Common myeloid progenitor, CD34-positive (primary cell): ENCODE measurements around the gene TNIK.
A peak's percentile ranks its signal among the peaks of the same experiment; 100 is the strongest.

Source experiments
- CTCF ChIA-PET: fragments of 350-600 bp; sonication (Branson Sonifier 250); formaldehyde crosslinking; loops from one replicate; lab custom pipeline; 2021; ENCODE audit warnings: antibody characterized with exemption; lab: Charles Lee
- POLR2A ChIA-PET: fragments of 350-600 bp; sonication (Branson Sonifier 250); formaldehyde crosslinking; loops from one replicate; lab custom pipeline; 2021; ENCODE audit warnings: antibody characterized with exemption; lab: Charles Lee
- DNase-seq, 3 donors: peaks; one replicate each; pipeline versions ENCODE4 v3.0.0 to v3.0.0-alpha.2; 2013
- H3K27ac ChIP-seq, 2 experiments: 1 replicate in 1 of 2; 2 replicates in 1 of 2; pipeline ENCODE4 v1.7.0; 2013; ENCODE audit warnings: inconsistent platforms in 2 of 2, low read length in 2 of 2, mild to moderate bottlenecking in 2 of 2, low read depth in 1 of 2, moderate library complexity in 1 of 2; ENCODE audit not compliant: severe bottlenecking in 2 of 2, insufficient read depth in 1 of 2, poor library complexity in 1 of 2
- H3K27me3 ChIP-seq, 5 experiments: replicated peaks in 2 of 5; 1 replicate in 3 of 5; 2 replicates in 2 of 5; pipeline versions ENCODE4 v1.6.1 to v1.7.0; 2013; ENCODE audit warnings: low read length in 4 of 5, mild to moderate bottlenecking in 2 of 5, moderate library complexity in 2 of 5, inconsistent platforms in 1 of 5; ENCODE audit not compliant: insufficient read depth in 5 of 5, control insufficient read depth in 4 of 5
- H3K36me3 ChIP-seq, 4 experiments: 1 replicate in 2 of 4; 2 replicates in 2 of 4; pipeline versions ENCODE4 v1.6.1 to v1.7.0; 2013; ENCODE audit warnings: low read length in 3 of 4, control low read depth in 1 of 4, mild to moderate bottlenecking in 1 of 4; ENCODE audit not compliant: control insufficient read depth in 4 of 4, insufficient read depth in 4 of 4
- H3K4me1 ChIP-seq, 4 experiments: 1 replicate in 3 of 4; 2 replicates in 1 of 4; pipeline versions ENCODE4 v1.6.1 to v1.7.1; 2013; ENCODE audit warnings: low read length in 3 of 4, mild to moderate bottlenecking in 3 of 4, control low read depth in 1 of 4, inconsistent platforms in 1 of 4, moderate library complexity in 1 of 4; ENCODE audit not compliant: control insufficient read depth in 4 of 4, insufficient read depth in 4 of 4; ENCODE audit errors: control extremely low read depth in 1 of 4
- H3K4me3 ChIP-seq, 7 experiments: 1 replicate in 4 of 7; 2 replicates in 3 of 7; pipeline versions ENCODE4 v1.5.1 to v1.7.0; 2013; ENCODE audit warnings: mild to moderate bottlenecking in 7 of 7, low read length in 6 of 7, moderate library complexity in 6 of 7, inconsistent platforms in 2 of 7, low read depth in 2 of 7, control low read depth in 1 of 7; ENCODE audit not compliant: insufficient read depth in 4 of 7, control insufficient read depth in 1 of 7; ENCODE audit errors: extremely low read depth in 1 of 7
- H3K9me3 ChIP-seq, 5 experiments: 1 replicate in 4 of 5; 2 replicates in 1 of 5; pipeline versions ENCODE4 v1.6.1 to v1.7.1; 2013; ENCODE audit warnings: low read length in 4 of 5, mild to moderate bottlenecking in 2 of 5, inconsistent platforms in 1 of 5, low read depth in 1 of 5, moderate library complexity in 1 of 5; ENCODE audit not compliant: control insufficient read depth in 4 of 5, insufficient read depth in 2 of 5; ENCODE audit errors: control extremely low read depth in 1 of 5
- WGBS: methylation state at CpG from one replicate; pipeline ENCODE4 v1.1.5; 2013; ENCODE audit not compliant: insufficient coverage; 5-methylcytosine and 5-hydroxymethylcytosine counted together

Gene TNIK

DNA sequence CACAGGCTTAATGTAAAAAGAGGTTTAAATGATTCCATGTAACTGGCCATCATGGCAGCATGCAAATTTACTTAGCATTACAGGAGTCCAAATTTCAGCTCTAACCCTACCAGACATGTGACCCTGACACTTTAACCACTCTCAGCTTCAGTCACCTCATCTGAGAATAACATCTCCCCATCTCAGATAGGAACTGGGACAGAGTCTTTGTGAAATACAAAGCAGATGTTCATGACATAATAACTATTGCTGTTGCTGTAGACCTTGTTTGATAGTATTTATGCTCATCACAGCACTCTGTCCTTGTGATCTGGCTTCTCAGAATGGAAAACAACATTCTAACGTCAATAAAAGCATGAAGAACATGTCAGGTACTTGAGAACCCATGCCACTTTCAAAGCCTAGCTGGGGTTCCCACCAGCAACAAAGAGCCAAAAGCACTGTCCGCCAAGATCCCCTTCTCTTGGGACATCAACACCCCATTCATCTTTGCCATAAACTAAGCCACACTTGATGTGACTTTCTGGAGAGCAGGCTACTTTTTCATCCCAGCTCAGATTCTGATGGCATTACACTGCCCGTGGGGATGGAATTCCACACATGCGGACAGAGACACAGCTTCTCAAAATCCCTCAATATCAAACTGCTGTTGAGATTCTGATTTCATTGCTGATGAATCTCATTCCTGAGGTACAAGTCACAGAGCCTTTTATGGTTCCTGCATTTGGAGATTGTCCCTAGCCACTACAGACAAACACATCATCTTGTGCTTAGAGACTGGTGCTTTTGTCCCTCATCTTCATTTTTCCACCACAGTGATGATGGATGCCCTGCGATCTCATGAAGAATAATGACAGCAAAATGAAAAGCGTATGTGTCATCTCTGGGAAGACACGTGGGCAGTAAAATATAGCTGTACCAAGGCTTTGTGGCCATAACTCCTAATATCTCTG lies 202.7 kb downstream of the TNIK start:
- DNase-seq, result no peak
- Histone ChIP-seq H3K27ac (no peak overlapping the region), H3K4me1 (peaks cover 4 to 38% (median 17%) of the 10 kb centered on the region in 4 experiments), H3K9me3 (no peaks in the 10 kb centered on the region), H3K4me3 (no peak overlapping the region), H3K27me3 (no peaks in the 10 kb centered on the region), H3K36me3 (no peaks in the 10 kb centered on the region)
- ChIA-PET CTCF (no interaction called here), POLR2A (interaction anchor here (0.6 kb wide), 1 partner anchor 38 kb away, joined by 3 read pairs; no protein-coding TSS in a partner anchor)
- 100% methylated on average over 5 of the region's 7 CpGs for WGBS

DNA sequence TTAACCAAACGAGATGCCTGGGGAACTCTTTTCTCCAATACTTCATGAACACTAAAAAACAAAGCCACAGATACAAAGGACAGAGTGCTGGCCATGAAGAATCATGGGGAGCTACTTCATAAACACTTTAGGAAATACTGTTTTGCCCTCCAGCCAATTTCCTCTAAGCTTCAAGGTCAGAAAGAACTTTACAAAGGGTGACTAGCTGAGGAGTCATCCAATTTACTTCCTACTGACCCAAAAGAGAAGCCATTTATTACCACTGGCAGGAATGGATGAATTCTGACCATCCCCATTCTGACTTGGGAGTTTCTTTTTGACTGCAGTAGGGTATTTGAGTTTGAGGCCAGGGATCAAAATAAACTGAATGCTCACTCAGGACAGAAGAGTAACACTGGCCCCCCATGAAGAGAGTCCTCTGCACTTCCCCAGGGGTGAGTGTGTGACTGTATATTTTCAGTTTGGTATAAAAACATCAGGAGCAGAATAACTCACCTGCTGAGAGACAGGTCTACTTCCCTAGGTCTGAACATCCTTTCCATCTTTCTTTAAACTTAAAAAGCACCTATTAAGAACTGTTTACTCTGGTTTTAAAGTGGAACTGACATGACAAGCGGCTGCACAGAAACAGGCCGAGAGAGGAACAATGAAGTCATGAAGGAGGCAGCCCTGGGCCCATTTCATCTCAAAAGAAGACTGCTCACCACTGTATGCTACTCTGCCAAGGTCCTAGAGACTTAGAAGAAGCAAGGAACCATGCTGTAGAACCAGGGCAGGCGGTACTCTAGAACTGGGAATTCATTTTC lies 203.6 kb downstream of the TNIK start:
- H3K9me3 ChIP-seq, result no peaks in the 10 kb centered on the region
- 100% methylated on average over 4 of the region's 4 CpGs for WGBS
- no peaks in the 10 kb centered on the region for H3K36me3 ChIP-seq
- H3K27me3 ChIP-seq, result no peaks in the 10 kb centered on the region
- H3K27ac ChIP-seq, result no peak overlapping the region
- DNase-seq, result no peak
- peaks cover 4 to 34% (median 17%) of the 10 kb centered on the region in 4 experiments for H3K4me1 ChIP-seq
- no peak overlapping the region for H3K4me3 ChIP-seq
- POLR2A ChIA-PET, result no interaction called here
- CTCF ChIA-PET, result no interaction called here

DNA sequence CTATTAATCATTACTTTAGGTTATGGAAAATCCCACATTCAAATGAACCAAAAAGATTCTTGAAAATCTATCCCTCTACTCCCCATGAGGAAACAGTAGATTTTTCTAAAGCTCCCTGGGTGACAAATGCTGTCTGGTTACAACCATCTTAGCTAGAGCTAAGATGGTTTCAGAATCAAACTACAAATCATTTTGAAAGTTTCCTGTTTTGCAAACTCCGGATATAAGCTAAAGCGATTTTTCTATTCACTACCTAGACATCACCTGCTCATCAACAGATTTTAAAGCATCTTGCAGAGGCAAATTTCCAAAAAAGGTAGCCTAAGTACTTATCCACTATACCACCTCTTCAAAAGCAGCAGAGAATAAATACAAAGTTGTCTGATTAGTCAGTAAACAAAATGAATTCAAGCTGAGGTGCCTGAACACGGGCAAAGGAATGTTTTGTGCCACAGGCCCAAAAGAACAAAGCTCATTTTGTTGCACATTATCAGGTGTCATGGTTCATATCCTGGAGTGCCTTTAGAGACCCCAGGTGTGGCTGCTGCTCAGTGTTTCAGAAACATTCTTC lies 204.9 kb downstream of the TNIK start:
- ChIA-PET POLR2A (no interaction called here), CTCF (no interaction called here)
- peak; percentile 21 to 75 (median 63) for DNase-seq
- Histone ChIP-seq H3K4me3 (peak overlapping the region in 2 of 7 experiments; percentile 1 to 29), H3K27ac (no peak overlapping the region), H3K27me3 (no peaks in the 10 kb centered on the region), H3K9me3 (no peaks in the 10 kb centered on the region), H3K36me3 (no peaks in the 10 kb centered on the region), H3K4me1 (peaks cover 4 to 37% (median 15%) of the 10 kb centered on the region in 4 experiments)
- 17% methylated on average over 3 of the region's 3 CpGs for WGBS

DNA sequence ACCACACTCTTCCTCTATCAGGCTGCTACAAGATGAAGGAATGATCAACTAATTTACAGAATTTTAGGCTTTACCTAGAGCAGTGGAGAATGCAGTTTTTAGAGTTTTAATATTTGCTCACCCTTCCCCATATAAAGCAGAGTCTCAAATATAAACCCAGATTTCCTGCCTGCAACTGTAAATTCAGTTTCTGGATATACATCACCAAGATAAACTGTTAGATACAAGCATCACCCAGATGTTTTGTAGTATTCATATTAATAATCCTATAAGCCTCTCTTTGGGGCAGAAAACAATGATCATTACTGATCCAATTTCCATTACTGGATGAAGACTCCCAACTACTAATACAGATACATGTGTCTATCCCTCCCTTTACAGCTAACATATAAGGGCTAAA lies 205.9 kb downstream of the TNIK start:
- peaks cover 4 to 44% (median 15%) of the 10 kb centered on the region in 4 experiments for H3K4me1 ChIP-seq
- no peaks in the 10 kb centered on the region for H3K27me3 ChIP-seq
- H3K4me3 ChIP-seq, result no peak overlapping the region
- ChIA-PET POLR2A (no interaction called here), CTCF (no interaction called here)
- DNase-seq, result no peak
- no peak overlapping the region for H3K27ac ChIP-seq
- H3K9me3 ChIP-seq, result no peaks in the 10 kb centered on the region
- peaks cover 0 to 4% (median 0%) of the 10 kb centered on the region in 4 experiments for H3K36me3 ChIP-seq

DNA sequence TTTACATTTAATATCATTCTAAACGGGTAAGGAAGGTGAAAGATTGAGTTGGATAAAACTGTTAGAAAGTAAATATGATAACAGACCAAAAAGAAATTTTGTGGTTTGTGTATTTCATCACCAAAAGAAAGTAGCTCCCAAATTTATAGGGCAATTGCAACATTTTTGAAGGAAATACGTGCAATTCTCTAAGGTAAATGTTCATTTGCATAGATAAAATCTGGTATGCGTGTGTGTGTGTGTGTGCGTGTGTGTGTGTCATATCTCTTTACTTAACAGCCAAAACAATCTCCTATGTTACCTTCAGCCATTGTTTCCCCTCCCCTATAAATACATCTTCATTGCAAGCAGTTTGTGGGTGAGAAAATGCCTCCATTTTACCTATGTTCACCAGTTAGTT lies 208.4 kb downstream of the TNIK start:
- no peak overlapping the region for H3K27ac ChIP-seq
- ChIA-PET POLR2A (no interaction called here), CTCF (interaction anchor here (0.6 kb wide), 2 partner anchors 89 to 260 kb away, joined by 3 read pairs; no protein-coding TSS in a partner anchor)
- 100% methylated on average over 1 of the region's 4 CpGs for WGBS
- DNase-seq, result peak in 2 of 3 donors; percentile 36 to 43
- H3K4me3 ChIP-seq, result no peak overlapping the region
- peaks cover 0 to 4% (median 0%) of the 10 kb centered on the region in 4 experiments for H3K36me3 ChIP-seq
- H3K4me1 ChIP-seq, result peaks cover 4 to 56% (median 16%) of the 10 kb centered on the region in 4 experiments
- no peaks in the 10 kb centered on the region for H3K27me3 ChIP-seq
- no peaks in the 10 kb centered on the region for H3K9me3 ChIP-seq

DNA sequence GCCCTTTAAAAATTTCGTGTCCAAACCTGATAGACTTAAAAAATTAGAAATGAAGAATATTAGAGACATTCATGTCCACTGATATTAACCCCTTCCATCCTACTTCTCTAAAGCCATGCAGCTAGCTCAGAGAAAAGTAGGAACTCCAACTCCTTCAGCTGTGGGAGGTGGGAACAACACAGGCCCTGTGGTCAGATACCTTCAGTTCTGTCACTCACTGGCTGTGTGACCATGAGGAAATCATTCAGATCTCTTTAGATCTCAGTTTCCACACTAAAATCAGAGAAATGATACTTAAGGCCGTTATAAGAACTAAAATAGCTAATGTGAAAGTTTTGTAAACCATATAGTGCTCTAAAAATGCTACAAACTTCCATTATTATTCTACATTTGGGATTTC lies 209.8 kb downstream of the TNIK start:
- ChIA-PET POLR2A (no interaction called here), CTCF (interaction anchor here (1.2 to 1.5 kb wide), 2 partner anchors 88 to 179 kb away, joined by 3 to 4 read pairs; no protein-coding TSS in a partner anchor)
- Histone ChIP-seq H3K9me3 (no peaks in the 10 kb centered on the region), H3K4me1 (peaks cover 5 to 60% (median 23%) of the 10 kb centered on the region in 4 experiments), H3K36me3 (peaks cover 0 to 4% (median 0%) of the 10 kb centered on the region in 4 experiments), H3K27ac (no peak overlapping the region), H3K4me3 (no peak overlapping the region), H3K27me3 (no peaks in the 10 kb centered on the region)
- WGBS, result no CpG with 5 or more reads among the region's 2 CpGs
- no peak for DNase-seq
